ENCODE measurements around the gene SORCS2. TPM values are rescaled to one million over a fixed set of nuclear protein-coding genes. Genes with fewer than 3 reads are reported as not detected.

SORCS2 gene
- total RNA-seq, 1 donor from 2014 or later: 29.5 TPM

DNA sequence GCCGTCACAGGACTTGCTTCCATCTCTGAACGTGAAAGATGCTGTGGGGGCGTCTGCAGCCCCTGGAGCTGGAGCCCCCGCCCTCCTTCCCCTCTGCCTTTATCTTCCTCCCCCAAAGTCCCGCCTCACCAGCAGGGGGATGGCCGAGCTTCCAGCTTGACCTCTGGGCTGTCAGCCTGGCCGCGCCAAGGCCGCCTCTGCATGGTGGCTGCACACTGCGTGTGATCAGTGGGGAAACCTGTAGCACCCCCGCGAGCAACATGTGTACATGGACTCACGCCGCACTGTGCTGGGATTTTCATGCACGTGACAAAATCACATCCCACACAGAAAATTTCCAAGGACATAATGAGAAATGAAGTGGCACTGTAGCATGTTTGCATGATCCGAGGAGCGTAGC, 268.9 kb downstream of the SORCS2 start:
- Mint-ChIP-seq H3K9me3 (ENCODE audit: unreplicated experiment) (peaks cover 5% of the 10 kb centered on the region), H3K27ac (ENCODE audit: unreplicated experiment) (no peak overlapping the region), H3K4me1 (ENCODE audit: low read depth, unreplicated experiment) (peaks cover 11% of the 10 kb centered on the region), H3K27me3 (ENCODE audit: unreplicated experiment) (peaks cover 6% of the 10 kb centered on the region), H3K4me3 (ENCODE audit: unreplicated experiment) (no peak overlapping the region), H3K36me3 (ENCODE audit: unreplicated experiment) (no peaks in the 10 kb centered on the region)
- TF ChIP-seq, protein P1, sequence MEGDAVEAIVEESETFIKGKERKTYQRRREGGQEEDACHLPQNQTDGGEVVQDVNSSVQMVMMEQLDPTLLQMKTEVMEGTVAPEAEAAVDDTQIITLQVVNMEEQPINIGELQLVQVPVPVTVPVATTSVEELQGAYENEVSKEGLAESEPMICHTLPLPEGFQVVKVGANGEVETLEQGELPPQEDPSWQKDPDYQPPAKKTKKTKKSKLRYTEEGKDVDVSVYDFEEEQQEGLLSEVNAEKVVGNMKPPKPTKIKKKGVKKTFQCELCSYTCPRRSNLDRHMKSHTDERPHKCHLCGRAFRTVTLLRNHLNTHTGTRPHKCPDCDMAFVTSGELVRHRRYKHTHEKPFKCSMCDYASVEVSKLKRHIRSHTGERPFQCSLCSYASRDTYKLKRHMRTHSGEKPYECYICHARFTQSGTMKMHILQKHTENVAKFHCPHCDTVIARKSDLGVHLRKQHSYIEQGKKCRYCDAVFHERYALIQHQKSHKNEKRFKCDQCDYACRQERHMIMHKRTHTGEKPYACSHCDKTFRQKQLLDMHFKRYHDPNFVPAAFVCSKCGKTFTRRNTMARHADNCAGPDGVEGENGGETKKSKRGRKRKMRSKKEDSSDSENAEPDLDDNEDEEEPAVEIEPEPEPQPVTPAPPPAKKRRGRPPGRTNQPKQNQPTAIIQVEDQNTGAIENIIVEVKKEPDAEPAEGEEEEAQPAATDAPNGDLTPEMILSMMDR (IDR thresholded peaks at IDR 0.05; ENCODE audit: partially characterized antibody, unreplicated experiment): peak; percentile 37
- DNase-seq: peak; percentile 60

DNA sequence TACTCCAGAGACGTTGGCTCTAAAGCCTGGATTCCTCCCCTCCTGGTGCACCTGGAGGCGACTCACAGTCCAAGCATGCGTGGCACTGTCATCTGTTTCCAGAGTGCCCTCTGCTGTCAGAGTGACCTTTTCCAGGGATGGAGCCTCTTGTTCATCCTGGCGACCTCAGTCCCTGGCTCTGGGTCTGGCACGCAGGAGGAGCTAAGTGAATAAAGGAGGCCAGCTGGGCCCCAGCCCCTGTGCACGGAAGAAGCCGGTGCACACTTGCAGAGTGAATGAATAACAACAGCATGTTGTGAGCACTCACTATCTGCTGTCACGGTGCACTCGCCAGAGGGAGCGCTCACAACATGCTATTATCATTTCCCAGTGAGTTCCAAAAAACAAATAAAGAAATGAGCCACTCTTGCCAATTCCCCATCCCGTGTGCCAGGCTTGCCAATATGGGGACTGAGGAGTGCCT, 270.2 kb downstream of the SORCS2 start:
- no peaks in the 10 kb centered on the region for H3K36me3 Mint-ChIP-seq (ENCODE audit: unreplicated experiment)
- peaks cover 10% of the 10 kb centered on the region for H3K4me1 Mint-ChIP-seq (ENCODE audit: low read depth, unreplicated experiment)
- H3K4me3 Mint-ChIP-seq (ENCODE audit: unreplicated experiment): no peak overlapping the region
- peaks cover 6% of the 10 kb centered on the region for H3K27me3 Mint-ChIP-seq (ENCODE audit: unreplicated experiment)
- peak; percentile 25 for DNase-seq
- no peak overlapping the region for H3K27ac Mint-ChIP-seq (ENCODE audit: unreplicated experiment)
- TF ChIP-seq, protein P1 (IDR thresholded peaks at IDR 0.05; ENCODE audit: partially characterized antibody, unreplicated experiment): no peak
- H3K9me3 Mint-ChIP-seq (ENCODE audit: unreplicated experiment): peaks cover 5% of the 10 kb centered on the region

DNA sequence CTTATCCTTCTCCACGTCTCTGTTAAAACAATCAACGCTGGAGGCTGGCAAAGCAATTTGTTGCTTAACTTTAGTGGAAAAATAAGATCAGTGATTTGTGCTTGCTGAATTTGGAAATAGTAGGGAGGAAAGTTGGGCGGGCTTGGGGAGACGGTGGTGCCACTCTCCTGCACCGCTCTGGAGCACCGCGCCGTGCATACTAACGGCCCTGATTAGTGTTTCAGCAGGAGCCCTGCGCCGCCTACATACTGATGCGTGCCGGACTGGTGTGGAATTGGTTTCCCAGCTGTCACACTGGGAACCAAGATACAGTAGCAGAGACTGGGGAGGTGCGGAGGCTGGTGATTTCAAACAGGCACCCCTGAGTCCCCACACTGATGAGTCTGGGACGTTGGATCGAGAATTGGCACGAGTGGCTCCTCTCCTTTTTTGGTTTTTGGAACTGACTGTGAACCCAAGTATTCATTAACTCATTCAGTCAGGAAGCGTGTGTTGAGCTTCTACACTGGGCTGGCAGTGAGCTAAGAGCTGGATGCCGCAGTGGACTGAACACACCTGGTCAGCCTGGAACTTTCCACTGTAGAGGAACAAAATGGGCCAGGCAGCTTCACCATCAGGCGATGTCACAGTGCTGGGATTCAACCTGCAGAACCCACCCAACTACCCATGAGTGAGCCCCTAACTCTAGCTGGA, 271.4 kb downstream of the SORCS2 start:
- Mint-ChIP-seq H3K27me3 (ENCODE audit: unreplicated experiment) (peaks cover 3% of the 10 kb centered on the region), H3K4me1 (ENCODE audit: low read depth, unreplicated experiment) (peaks cover 10% of the 10 kb centered on the region), H3K9me3 (ENCODE audit: unreplicated experiment) (peaks cover 5% of the 10 kb centered on the region), H3K36me3 (ENCODE audit: unreplicated experiment) (no peaks in the 10 kb centered on the region), H3K27ac (ENCODE audit: unreplicated experiment) (no peak overlapping the region), H3K4me3 (ENCODE audit: unreplicated experiment) (no peak overlapping the region)
- DNase-seq: peak; percentile 9
- TF ChIP-seq, protein P1 (IDR thresholded peaks at IDR 0.05; ENCODE audit: partially characterized antibody, unreplicated experiment): no peak

DNA sequence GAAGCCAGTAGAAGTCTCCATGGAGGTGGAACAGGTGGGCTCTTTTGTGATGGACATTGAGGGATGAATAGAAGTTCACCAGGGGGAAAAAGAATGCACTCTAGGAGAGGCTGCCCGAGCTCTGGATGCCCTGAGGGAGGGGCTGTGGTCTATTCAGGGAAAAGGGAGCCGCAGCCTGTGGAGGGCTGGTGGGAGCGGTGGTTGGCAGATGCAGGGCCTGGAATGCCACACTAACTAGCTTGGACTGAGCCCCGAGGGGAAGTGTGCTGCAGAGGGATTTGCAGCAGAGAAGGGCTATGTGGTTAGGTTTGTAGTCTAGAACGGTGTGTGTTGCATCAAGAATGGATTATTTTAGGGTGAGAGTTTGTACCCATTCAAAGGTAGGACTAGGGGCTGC, 271.9 kb downstream of the SORCS2 start:
- no peaks in the 10 kb centered on the region for H3K36me3 Mint-ChIP-seq (ENCODE audit: unreplicated experiment)
- DNase-seq: peak; percentile 8
- peaks cover 10% of the 10 kb centered on the region for H3K4me1 Mint-ChIP-seq (ENCODE audit: low read depth, unreplicated experiment)
- peaks cover 5% of the 10 kb centered on the region for H3K9me3 Mint-ChIP-seq (ENCODE audit: unreplicated experiment)
- peaks cover 3% of the 10 kb centered on the region for H3K27me3 Mint-ChIP-seq (ENCODE audit: unreplicated experiment)
- TF ChIP-seq, protein P1 (IDR thresholded peaks at IDR 0.05; ENCODE audit: partially characterized antibody, unreplicated experiment): no peak
- no peak overlapping the region for H3K4me3 Mint-ChIP-seq (ENCODE audit: unreplicated experiment)
- no peak overlapping the region for H3K27ac Mint-ChIP-seq (ENCODE audit: unreplicated experiment)

DNA sequence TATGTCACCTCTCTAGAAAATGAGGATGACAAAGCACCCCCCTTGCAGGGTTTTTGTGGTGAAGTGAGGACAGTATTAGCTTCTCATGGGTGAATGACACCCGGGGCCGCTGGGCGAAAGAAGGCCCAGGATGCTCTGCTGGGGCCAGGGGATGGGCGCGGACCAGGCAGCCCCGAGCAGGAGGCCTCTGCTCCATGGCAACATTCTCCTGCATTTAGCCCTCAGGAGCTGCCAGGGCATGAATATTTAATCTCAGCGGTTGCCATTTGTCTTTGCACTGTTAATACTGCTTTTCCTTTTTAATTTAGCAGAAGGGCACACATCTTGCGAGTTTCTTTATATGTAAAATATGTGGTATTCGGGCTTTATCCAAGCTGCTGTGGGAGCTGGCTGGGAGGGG, 272.7 kb downstream of the SORCS2 start:
- Mint-ChIP-seq H3K27ac (ENCODE audit: unreplicated experiment) (no peak overlapping the region), H3K4me3 (ENCODE audit: unreplicated experiment) (no peak overlapping the region), H3K9me3 (ENCODE audit: unreplicated experiment) (peaks cover 5% of the 10 kb centered on the region), H3K4me1 (ENCODE audit: low read depth, unreplicated experiment) (peaks cover 10% of the 10 kb centered on the region), H3K27me3 (ENCODE audit: unreplicated experiment) (peaks cover 3% of the 10 kb centered on the region), H3K36me3 (ENCODE audit: unreplicated experiment) (no peaks in the 10 kb centered on the region)
- TF ChIP-seq, protein P1 (IDR thresholded peaks at IDR 0.05; ENCODE audit: partially characterized antibody, unreplicated experiment): no peak
- DNase-seq: peak; percentile 5
